ENCODE data around the gene POLR2B.

Gene POLR2B

DNA sequence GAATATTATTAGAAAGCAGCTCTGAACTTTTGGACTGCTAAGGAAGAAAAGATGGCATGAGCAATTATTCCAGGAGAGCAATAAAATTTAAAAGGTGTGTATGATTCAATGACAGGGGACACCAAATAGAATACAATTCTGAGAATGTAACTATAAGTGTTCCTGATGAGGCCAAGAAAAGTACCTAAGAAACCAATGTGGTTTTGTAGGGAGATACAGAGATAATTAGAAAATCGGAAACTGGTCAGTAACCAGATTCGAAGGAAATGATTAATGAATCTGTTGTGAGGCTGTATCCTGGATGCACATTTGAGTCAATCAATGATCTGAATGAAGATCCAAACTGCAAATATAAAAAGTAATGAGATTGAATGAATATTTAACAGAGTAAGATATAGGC is 7.3 kb upstream of the POLR2B start:
- H3K36me3 ChIP-seq (ENCODE audit: insufficient read depth, low read depth, low read length) = peaks cover 74% of the 10 kb centered on the region
- no peak overlapping the region for H3K27ac ChIP-seq (ENCODE audit: low read length)
- H3K4me3 ChIP-seq (ENCODE audit: low read length) = no peak overlapping the region
- no peak overlapping the region for H3K9ac ChIP-seq (ENCODE audit: low read depth, low read length)
- 0 out of 2 replicates have a peak, but pooled peaks cover 4% of the 10 kb centered on the region for H3K9me3 ChIP-seq (ENCODE audit: insufficient read depth, low read depth, low read length)
- peaks cover 3% of the 10 kb centered on the region; the same call in 1 of the 2 replicates for H3K4me1 ChIP-seq (ENCODE audit: insufficient read depth, low read length)
- no peaks in the 10 kb centered on the region for H3K27me3 ChIP-seq (ENCODE audit: insufficient read depth, low read length)

DNA sequence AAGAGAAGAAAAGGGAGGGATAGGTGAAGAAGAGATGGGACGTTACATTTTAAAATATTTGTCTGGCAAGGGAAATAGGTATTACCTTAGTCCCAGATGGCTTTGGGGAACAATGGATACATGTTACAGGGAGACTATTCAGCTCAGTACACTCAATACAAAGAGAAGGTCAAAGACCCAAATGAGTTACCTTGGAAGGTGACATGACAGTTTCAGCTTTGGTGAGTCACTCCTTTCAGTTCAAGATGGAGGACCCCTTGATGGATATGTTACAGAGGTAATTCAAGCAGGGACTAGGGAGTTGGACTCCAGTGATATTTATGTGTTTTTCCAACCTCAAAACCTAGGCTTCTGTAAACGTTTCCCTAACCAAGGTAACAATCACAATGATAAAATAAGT is 6.3 kb upstream of the POLR2B start:
- peaks cover 64% of the 10 kb centered on the region for H3K36me3 ChIP-seq (ENCODE audit: insufficient read depth, low read depth, low read length)
- no peaks in the 10 kb centered on the region for H3K27me3 ChIP-seq (ENCODE audit: insufficient read depth, low read length)
- no peak overlapping the region for H3K9ac ChIP-seq (ENCODE audit: low read depth, low read length)
- 0 out of 2 replicates have a peak, but pooled peaks cover 4% of the 10 kb centered on the region for H3K9me3 ChIP-seq (ENCODE audit: insufficient read depth, low read depth, low read length)
- no peak overlapping the region for H3K27ac ChIP-seq (ENCODE audit: low read length)
- H3K4me1 ChIP-seq (ENCODE audit: insufficient read depth, low read length) = peaks cover 3% of the 10 kb centered on the region; the same call in 1 of the 2 replicates
- H3K4me3 ChIP-seq (ENCODE audit: low read length) = no peak overlapping the region

DNA sequence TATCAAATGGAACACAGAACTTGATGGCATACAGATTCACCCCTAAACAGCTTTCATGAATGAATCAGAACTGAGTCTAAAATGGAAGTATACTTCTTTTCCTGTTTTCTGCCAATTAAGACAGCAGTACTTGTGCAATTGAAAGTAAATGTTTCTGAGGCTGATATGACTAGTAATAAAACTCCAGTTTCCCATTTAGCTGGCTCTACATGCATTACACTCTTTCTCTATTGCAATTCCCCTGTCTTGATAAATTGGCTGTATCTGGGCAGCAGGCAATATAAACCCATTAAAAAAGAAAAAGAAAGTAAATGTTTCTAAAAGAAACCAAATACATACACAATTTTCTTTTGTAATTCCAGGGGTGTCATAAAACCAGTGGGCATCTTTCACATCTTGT is 5.9 kb upstream of the POLR2B start:
- Histone ChIP-seq H3K36me3 (ENCODE audit: insufficient read depth, low read depth, low read length) (peaks cover 60% of the 10 kb centered on the region), H3K4me3 (ENCODE audit: low read length) (no peak overlapping the region), H3K4me1 (ENCODE audit: insufficient read depth, low read length) (peaks cover 3% of the 10 kb centered on the region; the same call in 1 of the 2 replicates), H3K27me3 (ENCODE audit: insufficient read depth, low read length) (no peaks in the 10 kb centered on the region), H3K9me3 (ENCODE audit: insufficient read depth, low read depth, low read length) (0 out of 2 replicates have a peak, but pooled peaks cover 4% of the 10 kb centered on the region), H3K27ac (ENCODE audit: low read length) (no peak overlapping the region), H3K9ac (ENCODE audit: low read depth, low read length) (no peak overlapping the region)

DNA sequence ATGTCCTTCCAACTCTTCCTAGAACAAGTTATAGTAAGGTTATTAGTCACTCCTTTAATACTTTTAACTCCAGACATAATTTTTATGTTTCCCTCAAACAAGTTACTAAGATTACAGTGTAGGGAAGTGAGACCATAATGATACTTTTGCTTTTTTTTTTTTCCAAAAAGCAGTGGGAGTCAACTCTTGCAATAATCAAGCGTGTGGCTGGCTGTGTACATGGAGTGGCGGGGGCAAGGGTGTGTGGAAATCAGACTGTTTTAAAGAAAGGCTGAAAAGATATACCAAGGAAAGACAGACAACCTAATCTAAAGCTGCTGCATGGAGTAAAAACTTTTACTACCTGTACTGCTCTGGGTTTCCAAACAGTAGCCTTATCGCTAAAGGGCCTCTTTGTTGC is 5.4 kb upstream of the POLR2B start:
- Histone ChIP-seq H3K27me3 (ENCODE audit: insufficient read depth, low read length) (no peaks in the 10 kb centered on the region), H3K27ac (ENCODE audit: low read length) (no peak overlapping the region), H3K36me3 (ENCODE audit: insufficient read depth, low read depth, low read length) (peaks cover 54% of the 10 kb centered on the region), H3K9ac (ENCODE audit: low read depth, low read length) (no peak overlapping the region), H3K4me3 (ENCODE audit: low read length) (no peak overlapping the region), H3K4me1 (ENCODE audit: insufficient read depth, low read length) (peaks cover 3% of the 10 kb centered on the region; the same call in 1 of the 2 replicates), H3K9me3 (ENCODE audit: insufficient read depth, low read depth, low read length) (0 out of 2 replicates have a peak, but pooled peaks cover 4% of the 10 kb centered on the region)

DNA sequence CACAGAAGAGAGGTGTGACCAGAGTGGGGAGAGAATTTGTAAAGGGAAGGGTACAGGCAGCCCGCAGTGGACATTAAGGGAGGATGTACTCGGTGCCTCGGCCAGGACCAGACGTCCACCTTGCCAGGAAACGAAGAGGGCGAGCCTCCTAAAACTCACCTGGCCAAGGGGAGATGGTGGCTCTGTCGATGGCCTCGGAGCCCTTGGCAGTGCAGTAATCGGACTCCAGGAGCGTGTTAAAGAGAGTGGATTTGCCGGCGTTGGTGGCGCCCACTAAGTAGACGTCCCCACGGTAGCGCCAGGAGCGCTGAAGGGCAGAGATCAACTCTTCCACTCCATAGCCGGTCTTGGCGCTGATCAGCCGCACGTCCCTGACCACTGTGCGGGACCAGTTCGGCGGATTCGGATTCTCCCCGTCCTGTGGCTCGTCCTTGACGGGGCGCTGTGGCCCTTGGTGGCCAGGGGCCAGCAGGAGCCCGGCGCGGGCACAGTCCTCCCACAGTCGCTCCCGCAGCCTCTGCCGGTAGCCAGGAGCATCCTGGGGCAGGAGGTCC is 2.3 kb upstream of the POLR2B start:
- Histone ChIP-seq H3K9ac (ENCODE audit: low read depth, low read length) (peak overlapping the region; percentile 97; the same call in 1 of the 2 replicates), H3K4me3 (ENCODE audit: low read length) (peak overlapping the region; percentile 100), H3K27ac (ENCODE audit: low read length) (no peak overlapping the region), H3K36me3 (ENCODE audit: insufficient read depth, low read depth, low read length) (peaks cover 29% of the 10 kb centered on the region), H3K9me3 (ENCODE audit: insufficient read depth, low read depth, low read length) (0 out of 2 replicates have a peak, but pooled peaks cover 4% of the 10 kb centered on the region), H3K4me1 (ENCODE audit: insufficient read depth, low read length) (peaks cover 3% of the 10 kb centered on the region; the same call in 1 of the 2 replicates), H3K27me3 (ENCODE audit: insufficient read depth, low read length) (no peaks in the 10 kb centered on the region)

DNA sequence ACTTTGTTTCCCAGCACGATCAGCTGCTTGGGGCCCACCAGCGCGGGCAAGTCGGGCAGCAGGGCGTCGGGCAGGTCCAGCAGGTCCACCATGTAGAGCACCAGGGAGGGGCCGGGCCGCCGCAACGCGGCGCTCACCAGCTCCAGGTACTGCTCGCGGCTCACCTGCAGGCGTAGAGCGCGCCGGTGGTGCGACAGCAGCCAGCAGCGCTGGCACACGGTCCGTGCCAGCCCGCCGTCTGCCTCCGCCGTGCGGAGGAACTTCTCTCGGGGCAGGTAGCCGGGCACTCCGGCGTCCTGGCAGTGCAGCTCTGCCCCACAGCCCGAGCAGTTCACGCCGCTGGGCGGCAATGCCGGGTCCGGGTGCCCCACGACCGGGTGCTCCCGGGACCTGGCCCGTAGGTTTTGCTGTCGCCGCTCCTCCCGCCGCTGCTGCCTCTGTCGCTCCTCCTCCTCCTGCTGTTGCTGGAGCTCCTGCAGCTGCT is 1.8 kb upstream of the POLR2B start:
- H3K27me3 ChIP-seq (ENCODE audit: insufficient read depth, low read length) = no peaks in the 10 kb centered on the region
- H3K36me3 ChIP-seq (ENCODE audit: insufficient read depth, low read depth, low read length) = peaks cover 31% of the 10 kb centered on the region
- H3K4me3 ChIP-seq (ENCODE audit: low read length) = peak overlapping the region; percentile 100
- H3K27ac ChIP-seq (ENCODE audit: low read length) = no peak overlapping the region
- 0 out of 2 replicates have a peak, but pooled peaks cover 4% of the 10 kb centered on the region for H3K9me3 ChIP-seq (ENCODE audit: insufficient read depth, low read depth, low read length)
- H3K9ac ChIP-seq (ENCODE audit: low read depth, low read length) = peak overlapping the region; percentile 97
- peaks cover 6% of the 10 kb centered on the region; the same call in 1 of the 2 replicates for H3K4me1 ChIP-seq (ENCODE audit: insufficient read depth, low read length)

DNA sequence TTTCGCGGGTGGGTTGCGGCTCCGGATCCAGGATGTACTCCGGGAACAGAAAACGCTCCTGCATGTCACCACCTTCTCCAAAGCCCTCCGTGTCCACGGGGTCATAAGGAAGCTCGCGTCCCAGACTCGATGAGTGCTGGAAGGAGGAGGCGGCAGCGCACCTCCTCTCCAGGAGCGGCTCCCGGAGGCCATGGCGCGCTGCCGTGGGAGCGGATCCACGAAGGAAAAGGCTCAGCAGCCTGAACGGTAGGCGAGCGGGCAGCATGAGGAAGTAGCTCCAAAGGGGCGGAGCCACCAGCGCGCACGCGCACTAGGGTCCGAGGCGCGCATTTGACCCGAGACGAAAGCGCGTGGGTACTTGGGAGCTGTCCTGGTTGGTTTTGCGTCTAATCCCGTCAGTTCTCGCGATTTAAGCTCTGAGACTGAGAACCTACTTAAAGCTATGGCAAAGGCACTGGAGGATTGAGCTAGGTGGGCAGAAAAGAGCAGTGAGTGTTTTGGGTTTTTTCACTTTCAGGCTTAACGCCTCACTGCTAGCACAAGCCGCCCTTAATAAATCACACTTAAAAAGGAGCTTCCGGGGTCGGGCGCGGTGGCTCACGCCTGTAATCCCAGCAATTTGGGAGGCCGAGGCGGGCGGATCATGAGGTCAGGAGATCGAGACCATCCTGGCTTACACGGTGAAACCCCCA is 1.2 kb upstream of the POLR2B start, which contains the start of gene NOA1:
TSS of gene NOA1 (minus strand) at position 286 of the 692 bp plus-strand sequence. CDS start at position 265, 21 bp downstream.
- Histone ChIP-seq H3K27ac (ENCODE audit: low read length) (no peak within 1 kb of the TSS), H3K36me3 (ENCODE audit: insufficient read depth, low read depth, low read length) (peaks cover 28% of the 10 kb centered on the region), H3K4me1 (ENCODE audit: insufficient read depth, low read length) (peaks cover 7% of the 10 kb centered on the region; the same call in 1 of the 2 replicates), H3K4me3 (ENCODE audit: low read length) (peak within 1 kb of the TSS; percentile 100), H3K27me3 (ENCODE audit: insufficient read depth, low read length) (no peaks in the 10 kb centered on the region), H3K9ac (ENCODE audit: low read depth, low read length) (peak within 1 kb of the TSS; percentile 97), H3K9me3 (ENCODE audit: insufficient read depth, low read depth, low read length) (0 out of 2 replicates have a peak, but pooled peaks cover 4% of the 10 kb centered on the region)

DNA sequence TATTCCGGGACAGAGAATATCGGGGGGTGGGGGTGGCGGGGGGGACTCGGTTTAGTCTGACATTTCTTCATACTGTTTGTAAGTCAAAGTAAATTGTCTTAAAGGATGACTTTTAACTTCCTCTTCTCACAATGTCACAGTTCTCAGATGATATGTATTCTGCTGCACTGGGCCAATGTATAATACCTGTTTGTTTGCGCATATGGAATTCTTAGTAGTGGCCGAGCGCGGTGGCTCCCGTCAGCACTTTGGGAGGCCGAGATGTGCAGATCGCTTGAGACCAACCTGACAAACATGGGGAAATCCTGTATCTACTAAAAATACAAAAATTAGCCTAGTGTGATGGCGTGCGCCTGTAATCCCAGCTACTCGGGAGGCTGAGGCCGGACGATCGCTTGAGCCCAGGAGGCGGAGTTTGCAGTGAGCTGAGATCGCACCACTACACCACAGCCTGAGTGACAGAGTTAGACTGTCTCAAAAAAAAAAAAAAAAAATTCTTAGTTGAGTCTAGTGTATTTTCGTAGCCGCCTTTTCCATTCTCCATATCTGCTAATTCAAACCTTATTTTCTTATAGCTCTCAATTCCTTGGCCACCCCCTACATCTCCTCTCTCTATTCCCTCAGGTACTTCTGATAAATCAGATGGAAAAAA is 851 bp downstream of the POLR2B start:
- H3K27me3 ChIP-seq (ENCODE audit: insufficient read depth, low read length) = no peaks in the 10 kb centered on the region
- H3K27ac ChIP-seq (ENCODE audit: low read length) = peak overlapping the region; percentile 87
- peaks cover 7% of the 10 kb centered on the region; the same call in 1 of the 2 replicates for H3K4me1 ChIP-seq (ENCODE audit: insufficient read depth, low read length)

DNA sequence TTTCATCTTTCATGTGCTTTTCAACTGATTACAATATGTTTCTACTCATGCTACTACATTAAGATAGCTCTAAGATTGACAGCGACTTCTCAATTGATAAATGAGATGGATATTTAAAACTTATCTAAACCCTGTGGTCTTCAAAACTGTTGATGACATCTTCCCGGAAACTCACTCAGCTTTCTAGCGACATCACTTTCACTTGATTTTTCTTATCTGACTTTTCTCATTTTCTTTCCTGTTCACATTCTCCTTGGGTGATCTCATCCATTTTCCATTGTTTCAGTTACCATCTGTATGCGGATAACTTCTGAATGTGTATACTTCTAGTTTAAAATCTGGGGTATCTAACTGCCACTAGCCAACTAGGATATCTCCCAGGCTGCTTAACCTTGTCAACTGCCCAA is 3.1 kb downstream of the POLR2B start:
- H3K27ac ChIP-seq (ENCODE audit: low read length) = no peak overlapping the region

More for the DNA sequence above, 851 bp downstream of the POLR2B start:
- peak overlapping the region; percentile 97 for H3K9ac ChIP-seq (ENCODE audit: low read depth, low read length)
- peaks cover 11% of the 10 kb centered on the region; the same call in 1 of the 2 replicates for H3K36me3 ChIP-seq (ENCODE audit: insufficient read depth, low read depth, low read length)
- H3K9me3 ChIP-seq (ENCODE audit: insufficient read depth, low read depth, low read length) = no peaks in the 10 kb centered on the region
- peak overlapping the region; percentile 100 for H3K4me3 ChIP-seq (ENCODE audit: low read length)

DNA sequence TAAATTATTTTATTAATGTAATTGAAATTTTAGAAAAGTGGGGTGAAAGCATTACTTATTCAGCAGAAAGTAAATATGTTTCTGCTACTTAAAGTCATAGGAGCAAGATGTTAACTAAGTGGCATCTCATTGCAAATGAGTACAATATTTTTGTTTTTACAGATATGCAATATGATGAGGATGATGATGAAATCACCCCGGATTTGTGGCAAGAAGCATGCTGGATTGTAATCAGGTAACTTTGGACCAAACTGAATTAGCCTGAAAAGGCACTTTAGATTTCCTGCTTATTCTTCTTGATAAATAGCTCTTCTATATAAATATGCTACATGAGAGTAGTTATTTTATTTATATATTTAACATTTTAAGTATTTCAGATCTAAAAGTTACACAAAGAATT is 7.5 kb downstream of the POLR2B start:
- Histone ChIP-seq H3K27ac (ENCODE audit: low read length) (no peak overlapping the region), H3K9me3 (ENCODE audit: insufficient read depth, low read depth, low read length) (no peaks in the 10 kb centered on the region), H3K4me1 (ENCODE audit: insufficient read depth, low read length) (0 out of 2 replicates have a peak, but pooled peaks cover 4% of the 10 kb centered on the region), H3K36me3 (ENCODE audit: insufficient read depth, low read depth, low read length) (peaks cover 63% of the 10 kb centered on the region), H3K27me3 (ENCODE audit: insufficient read depth, low read length) (no peaks in the 10 kb centered on the region), H3K9ac (ENCODE audit: low read depth, low read length) (no peak overlapping the region), H3K4me3 (ENCODE audit: low read length) (no peak overlapping the region)

More for the DNA sequence above, 3.1 kb downstream of the POLR2B start:
- H3K4me1 ChIP-seq (ENCODE audit: insufficient read depth, low read length) = 0 out of 2 replicates have a peak, but pooled peaks cover 4% of the 10 kb centered on the region
- no peak overlapping the region for H3K9ac ChIP-seq (ENCODE audit: low read depth, low read length)
- peaks cover 23% of the 10 kb centered on the region for H3K36me3 ChIP-seq (ENCODE audit: insufficient read depth, low read depth, low read length)
- no peak overlapping the region for H3K4me3 ChIP-seq (ENCODE audit: low read length)
- no peaks in the 10 kb centered on the region for H3K9me3 ChIP-seq (ENCODE audit: insufficient read depth, low read depth, low read length)
- H3K27me3 ChIP-seq (ENCODE audit: insufficient read depth, low read length) = no peaks in the 10 kb centered on the region

DNA sequence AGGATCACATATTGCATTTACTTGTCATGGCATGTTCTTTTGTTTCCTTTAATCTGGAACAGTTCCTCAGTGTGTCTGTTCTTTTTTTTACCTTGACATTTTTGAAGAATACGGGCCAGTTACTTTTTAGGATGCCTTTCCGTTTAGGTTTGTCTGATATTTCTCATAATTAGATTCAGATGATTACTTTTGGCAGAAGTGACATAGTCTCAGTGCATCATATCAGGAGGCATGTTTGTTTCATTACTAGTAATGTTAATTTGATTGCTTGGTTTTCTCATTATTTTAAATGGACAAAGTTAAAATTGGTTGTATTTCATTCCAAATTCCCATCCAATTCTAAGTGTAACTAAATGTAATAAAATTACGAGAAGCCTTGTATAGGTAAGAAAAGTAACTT is 8.3 kb downstream of the POLR2B start:
- Histone ChIP-seq H3K9me3 (ENCODE audit: insufficient read depth, low read depth, low read length) (no peaks in the 10 kb centered on the region), H3K27me3 (ENCODE audit: insufficient read depth, low read length) (no peaks in the 10 kb centered on the region), H3K36me3 (ENCODE audit: insufficient read depth, low read depth, low read length) (peaks cover 63% of the 10 kb centered on the region), H3K27ac (ENCODE audit: low read length) (no peak overlapping the region), H3K4me1 (ENCODE audit: insufficient read depth, low read length) (0 out of 2 replicates have a peak, but pooled peaks cover under 1% of the 10 kb centered on the region), H3K9ac (ENCODE audit: low read depth, low read length) (no peak overlapping the region), H3K4me3 (ENCODE audit: low read length) (no peak overlapping the region)

Data from iPS-20b (cell line).